WI38 (cell line): Measurements from ENCODE around the gene NLGN2.
"Not testable (repeated sequence)": the region's sequence is repeated elsewhere in the genome, so short reads cannot be mapped to it uniquely, and the experiment has no call there.

Experiments
- H3K4me3 ChIP-seq: 2 replicates; pipeline ENCODE4 v1.5.1; 2011; ENCODE audit warnings: low read depth, mild to moderate bottlenecking, control low read depth, low read length
- TF ChIP-seq, protein P1 (sequence below): IDR thresholded peaks from 2 replicates; pipeline ENCODE4 v1.5.1; 2012; ENCODE audit warnings: low read depth, mild to moderate bottlenecking, control low read depth, low read length

Gene NLGN2

GRCh38 chr17:7407485-7408251, at the start of gene NLGN2:
Gene NLGN2, plus strand, starts transcription at chr17:7407845. Its CDS starts 411 bp downstream, at chr17:7408256.
- no peak within 1 kb of the TSS for H3K4me3 ChIP-seq
- TF ChIP-seq, protein P1, sequence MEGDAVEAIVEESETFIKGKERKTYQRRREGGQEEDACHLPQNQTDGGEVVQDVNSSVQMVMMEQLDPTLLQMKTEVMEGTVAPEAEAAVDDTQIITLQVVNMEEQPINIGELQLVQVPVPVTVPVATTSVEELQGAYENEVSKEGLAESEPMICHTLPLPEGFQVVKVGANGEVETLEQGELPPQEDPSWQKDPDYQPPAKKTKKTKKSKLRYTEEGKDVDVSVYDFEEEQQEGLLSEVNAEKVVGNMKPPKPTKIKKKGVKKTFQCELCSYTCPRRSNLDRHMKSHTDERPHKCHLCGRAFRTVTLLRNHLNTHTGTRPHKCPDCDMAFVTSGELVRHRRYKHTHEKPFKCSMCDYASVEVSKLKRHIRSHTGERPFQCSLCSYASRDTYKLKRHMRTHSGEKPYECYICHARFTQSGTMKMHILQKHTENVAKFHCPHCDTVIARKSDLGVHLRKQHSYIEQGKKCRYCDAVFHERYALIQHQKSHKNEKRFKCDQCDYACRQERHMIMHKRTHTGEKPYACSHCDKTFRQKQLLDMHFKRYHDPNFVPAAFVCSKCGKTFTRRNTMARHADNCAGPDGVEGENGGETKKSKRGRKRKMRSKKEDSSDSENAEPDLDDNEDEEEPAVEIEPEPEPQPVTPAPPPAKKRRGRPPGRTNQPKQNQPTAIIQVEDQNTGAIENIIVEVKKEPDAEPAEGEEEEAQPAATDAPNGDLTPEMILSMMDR = no peak

DNA sequence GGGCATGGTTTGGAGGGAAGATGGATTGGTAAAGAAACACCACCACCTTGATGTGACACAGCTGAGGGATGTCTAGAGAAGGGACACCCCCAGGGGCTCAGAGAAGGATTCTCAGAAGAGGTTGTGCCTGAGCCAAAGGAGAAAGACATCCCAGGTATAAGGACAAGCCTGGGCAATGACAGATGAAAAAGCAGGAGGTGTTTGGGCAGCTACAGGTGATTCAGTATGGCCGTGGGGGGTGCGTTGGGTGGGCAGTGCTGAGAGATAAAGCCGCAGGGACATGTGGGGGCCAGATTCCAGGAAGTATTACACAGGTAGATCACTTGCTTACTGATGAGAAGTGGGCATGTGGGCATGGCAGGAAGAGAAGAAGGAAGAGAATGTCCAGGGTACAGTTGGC, 45.7 kb upstream of the NLGN2 start:
- TF ChIP-seq, protein P1 = no peak

DNA sequence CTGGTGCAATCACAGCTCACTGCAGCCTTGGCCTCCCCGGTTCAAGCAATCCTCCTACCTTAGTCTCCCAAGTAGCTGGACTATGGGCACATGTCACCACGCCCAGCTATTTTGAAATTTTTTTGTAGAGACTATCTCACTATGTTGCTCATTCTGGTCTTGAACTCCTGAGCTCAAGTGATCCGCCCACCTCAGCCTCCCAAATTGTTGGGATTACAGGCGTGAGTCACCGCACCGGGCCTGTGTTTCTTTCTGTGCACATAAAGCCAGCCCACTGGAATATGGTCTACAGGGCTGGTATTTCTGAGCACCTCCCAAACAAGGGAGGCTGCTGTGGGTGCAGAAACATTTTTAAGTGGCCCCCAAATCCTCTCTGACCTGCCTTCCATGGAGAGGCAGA, 44.3 kb upstream of the NLGN2 start:
- TF ChIP-seq, protein P1 = no peak
- H3K4me3 ChIP-seq = no peak overlapping the region

More for the DNA sequence above, 45.7 kb upstream of the NLGN2 start:
- no peak overlapping the region for H3K4me3 ChIP-seq

DNA sequence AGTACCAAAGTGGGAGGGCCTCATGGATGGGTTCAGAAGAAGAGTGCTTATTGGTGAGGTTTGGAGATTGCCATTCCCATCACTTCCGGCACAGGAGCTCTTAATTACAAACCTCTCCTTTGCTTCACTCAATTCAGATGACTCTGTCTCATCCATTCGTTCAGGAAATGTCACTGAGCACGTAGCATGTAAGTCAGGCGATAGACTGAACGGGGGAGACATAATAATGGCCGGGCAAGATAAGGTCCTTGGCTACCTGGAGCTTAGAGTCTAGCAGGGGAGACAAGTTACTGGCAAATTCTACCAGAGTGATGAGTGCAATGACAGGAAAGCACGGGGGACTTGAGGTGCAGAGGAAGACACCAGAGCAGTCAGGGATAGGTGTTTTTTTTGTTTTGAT, 41.7 kb upstream of the NLGN2 start:
- H3K4me3 ChIP-seq = not testable (repeated sequence)

DNA sequence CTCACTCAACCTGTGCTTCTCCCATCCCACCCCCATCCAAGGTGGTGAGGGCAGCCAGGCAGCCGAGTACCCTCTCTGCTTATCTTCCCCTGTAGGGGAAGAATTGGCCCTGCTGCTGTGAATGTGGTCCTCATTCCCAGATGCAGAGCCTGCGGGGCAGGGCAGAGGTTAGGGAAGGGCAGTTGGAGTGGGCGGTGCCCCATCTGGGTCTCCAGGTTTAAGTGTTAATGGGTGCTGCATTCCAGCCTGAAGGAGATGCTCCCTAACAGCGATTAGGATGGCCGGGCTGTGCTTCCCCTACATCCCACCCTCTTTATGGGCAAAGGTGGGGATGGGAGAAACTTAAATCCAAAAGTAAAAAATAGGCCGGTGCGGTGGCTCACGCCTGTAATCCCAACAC, 40.6 kb upstream of the NLGN2 start:
- TF ChIP-seq, protein P1 = no peak
- H3K4me3 ChIP-seq = no peak overlapping the region

- H3K4me3 ChIP-seq = no peak overlapping the region
Observed at GRCh38 chr17:7367918-7368598, 39.6 kb upstream of the NLGN2 start.

DNA sequence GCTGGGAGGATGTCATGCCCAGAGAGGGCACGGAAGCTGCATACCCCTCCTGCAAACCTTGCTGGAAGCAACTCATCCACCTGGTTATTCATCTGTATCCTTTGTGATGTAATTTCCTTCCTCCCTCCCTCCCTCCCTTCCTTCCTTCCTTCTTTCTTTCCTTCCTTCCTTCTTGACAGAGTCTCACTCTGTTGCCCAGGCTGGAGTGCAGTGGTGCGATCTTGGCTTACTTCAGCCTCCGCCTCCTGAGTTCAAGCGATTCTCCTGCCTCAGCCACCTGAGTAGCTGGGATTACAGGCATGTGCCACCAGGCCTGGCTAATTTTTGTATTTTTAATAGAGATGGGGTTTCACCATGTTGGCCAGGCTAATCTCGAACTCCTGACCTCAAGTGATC, 39.0 kb upstream of the NLGN2 start:
- not testable (repeated sequence) for H3K4me3 ChIP-seq

More at GRCh38 chr17:7367918-7368598, 39.6 kb upstream of the NLGN2 start:
- TF ChIP-seq, protein P1 = no peak

DNA sequence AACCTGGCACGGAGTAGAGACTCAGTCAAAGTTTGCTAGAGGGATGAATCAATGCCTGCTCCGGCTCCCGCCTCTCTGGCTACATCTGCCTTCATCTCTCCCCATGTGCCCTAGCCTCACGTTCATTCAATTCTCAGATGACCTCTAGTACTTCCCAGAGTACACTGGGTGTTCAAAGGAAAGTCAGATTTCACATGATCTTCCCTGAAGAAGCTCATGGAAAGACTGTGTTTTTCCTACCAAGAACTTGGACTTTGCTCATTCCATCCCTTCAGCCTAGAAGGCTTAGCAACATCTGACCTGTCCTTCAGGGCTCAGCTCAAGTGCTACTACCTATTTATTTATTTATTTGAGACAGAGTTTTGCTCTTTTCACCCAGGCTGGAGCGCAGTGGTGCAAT, 37.8 kb upstream of the NLGN2 start:
- TF ChIP-seq, protein P1 = no peak
- no peak overlapping the region for H3K4me3 ChIP-seq
